ENCODE measurements around the gene TRPC4. TPM values are rescaled to one million over a fixed set of nuclear protein-coding genes. Genes with fewer than 3 reads are reported as not detected.
A peak's percentile ranks its signal among the peaks of the same experiment; 100 is the strongest.

The TRPC4 gene
- total RNA-seq, 1 experiment from 2014 or later: 0.10 TPM

- in situ Hi-C loops (cut with HindIII; ENCODE audit: low pct_unique_long_range_greater_than_20kb, low sequenced_read_pairs): no loop called here
- no TSS peak for BruUV-seq (replicated peaks)
- Histone ChIP-seq H3K4me1 (ENCODE audit: control insufficient read depth, insufficient read depth, low read length) (no peaks in the 10 kb centered on the region), H3K4me3 (ENCODE audit: low read depth in 2 of 2, low read length in 2 of 2) (no peak overlapping the region), H3K27me3 (ENCODE audit: control insufficient read depth, insufficient read depth, low read length) (no peaks in the 10 kb centered on the region), H3K36me3 (ENCODE audit: control insufficient read depth, insufficient read depth, low read length) (no peaks in the 10 kb centered on the region), H3K9me3 (ENCODE audit: control insufficient read depth, insufficient read depth, low read depth, low read length) (no peaks in the 10 kb centered on the region), H3K27ac (ENCODE audit: low read length) (no peak overlapping the region)
- intact Hi-C loops (cut with micrococcal nuclease; ENCODE audit: unreplicated experiment): no loop called here
- ChIA-PET POLR2A (no interaction called here), CTCF (no interaction called here)
- no peak for DNase-seq (ENCODE audit: low read depth, low spot score)
- TF ChIP-seq SIN3A (IDR thresholded peaks at IDR 0.05; ENCODE audit: borderline replicate concordance, insufficient read depth, low read depth, low read length) (no peak), REST (IDR thresholded peaks at IDR 0.05; ENCODE audit: insufficient read depth in 1 of 2, low read depth in 2 of 2, low read length in 1 of 2) (no peak), POLR2AphosphoS5 (IDR thresholded peaks at IDR 0.05; ENCODE audit: low read depth, low read length) (no peak), TCF7L2 (IDR thresholded peaks at IDR 0.05; ENCODE audit: low read depth, low read length) (no peak), CTCF (IDR thresholded peaks at IDR 0.05) (no peak)
- no peak for ATAC-seq
Observed at GRCh38 chr13:37657134-37657533, 212.4 kb downstream of the TRPC4 start.

- in situ Hi-C loops (cut with HindIII; ENCODE audit: low pct_unique_long_range_greater_than_20kb, low sequenced_read_pairs): no loop called here
- Histone ChIP-seq H3K27ac (ENCODE audit: low read length) (no peak overlapping the region), H3K27me3 (ENCODE audit: control insufficient read depth, insufficient read depth, low read length) (no peaks in the 10 kb centered on the region), H3K4me1 (ENCODE audit: control insufficient read depth, insufficient read depth, low read length) (no peaks in the 10 kb centered on the region), H3K36me3 (ENCODE audit: control insufficient read depth, insufficient read depth, low read length) (no peaks in the 10 kb centered on the region), H3K4me3 (ENCODE audit: low read depth in 2 of 2, low read length in 2 of 2) (no peak overlapping the region), H3K9me3 (ENCODE audit: control insufficient read depth, insufficient read depth, low read depth, low read length) (no peaks in the 10 kb centered on the region)
- CTCF ChIA-PET: no interaction called here
- ATAC-seq: no peak
- intact Hi-C loops (cut with micrococcal nuclease; ENCODE audit: unreplicated experiment): no loop called here
- DNase-seq (ENCODE audit: low read depth, low spot score): peak; percentile 39
- BruUV-seq (replicated peaks): no TSS peak
- POLR2A ChIA-PET: no interaction called here
- TF ChIP-seq POLR2AphosphoS5 (IDR thresholded peaks at IDR 0.05; ENCODE audit: low read depth, low read length): no peak
- TF ChIP-seq TCF7L2 (IDR thresholded peaks at IDR 0.05; ENCODE audit: low read depth, low read length): no peak
- TF ChIP-seq SIN3A (IDR thresholded peaks at IDR 0.05; ENCODE audit: borderline replicate concordance, insufficient read depth, low read depth, low read length): no peak
- no peak for TF ChIP-seq REST (IDR thresholded peaks at IDR 0.05; ENCODE audit: insufficient read depth in 1 of 2, low read depth in 2 of 2, low read length in 1 of 2)
Observed at GRCh38 chr13:37656247-37656940, 213.2 kb downstream of the TRPC4 start.
